ENCODE data around the gene CDCA7. TPM values are rescaled to one million over a fixed set of nuclear protein-coding genes. Genes with fewer than 3 reads are reported as not detected.

Gene CDCA7
- total and polyA plus RNA-seq, 10 donors = 1.3 to 12.4 (median 2.8) TPM

DNA sequence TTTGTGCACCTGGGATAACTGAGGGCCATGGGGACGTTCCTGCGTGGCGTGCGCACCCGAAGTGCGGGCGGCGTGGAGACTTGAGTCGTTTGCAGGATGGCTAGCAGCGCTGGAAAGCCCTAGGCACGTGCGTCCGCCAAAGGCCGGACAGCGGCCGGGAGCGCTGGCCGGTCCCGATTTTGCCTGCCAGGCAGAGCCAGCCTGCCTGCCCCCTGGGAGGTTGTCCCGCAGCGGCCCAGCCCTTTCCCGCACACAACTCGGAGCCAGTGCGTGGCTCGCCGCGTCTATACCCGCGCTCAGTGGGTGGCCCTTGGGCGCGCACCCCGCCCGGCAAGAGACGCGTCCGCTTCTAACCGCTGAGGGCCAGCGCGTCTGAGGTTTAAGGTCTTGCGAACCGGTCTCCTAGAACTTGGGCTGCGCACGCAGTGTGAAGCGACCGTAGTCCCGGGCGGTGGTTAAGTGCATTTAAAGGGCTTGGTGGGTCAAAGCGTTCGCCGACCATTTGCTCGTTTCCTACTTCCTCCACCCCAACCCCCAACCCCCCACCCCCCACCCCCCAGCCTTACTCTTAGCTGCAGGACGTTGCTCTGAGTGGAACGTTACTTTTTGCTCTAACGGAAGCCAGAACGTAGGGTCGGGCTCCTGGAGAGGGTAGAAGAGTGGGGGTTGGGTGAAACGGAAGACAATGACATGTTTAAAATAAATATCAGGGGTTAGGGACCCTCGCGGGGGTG, 627 bp downstream of the CDCA7 start:
- 0% methylated on average over 33 to 59 of the region's 59 CpGs for WGBS, 5 donors
- no peaks in the 10 kb centered on the region for H3K36me3 ChIP-seq
- intact Hi-C loops (cut with DNase I; ENCODE audit: low total_unique reads) = no loop called here
- peaks cover 8 to 29% (median 27%) of the 10 kb centered on the region in 6 donors for H3K4me1 ChIP-seq
- DNase-seq = peak; percentile 86
- peak overlapping the region in 3 of 8 donors; percentile 10 to 46 (median 41) for H3K27ac ChIP-seq
- peak overlapping the region; percentile 37 to 83 (median 68) for H3K4me3 ChIP-seq
- H3K9me3 ChIP-seq = no peaks in the 10 kb centered on the region
- H3K27me3 ChIP-seq (replicated peaks in 1 of 7) = peaks cover 0 to 69% (median 38%) of the 10 kb centered on the region in 7 donors
- TF ChIP-seq POLR2A (IDR thresholded peaks at IDR 0.05) = no peak
- TF ChIP-seq, protein P1, sequence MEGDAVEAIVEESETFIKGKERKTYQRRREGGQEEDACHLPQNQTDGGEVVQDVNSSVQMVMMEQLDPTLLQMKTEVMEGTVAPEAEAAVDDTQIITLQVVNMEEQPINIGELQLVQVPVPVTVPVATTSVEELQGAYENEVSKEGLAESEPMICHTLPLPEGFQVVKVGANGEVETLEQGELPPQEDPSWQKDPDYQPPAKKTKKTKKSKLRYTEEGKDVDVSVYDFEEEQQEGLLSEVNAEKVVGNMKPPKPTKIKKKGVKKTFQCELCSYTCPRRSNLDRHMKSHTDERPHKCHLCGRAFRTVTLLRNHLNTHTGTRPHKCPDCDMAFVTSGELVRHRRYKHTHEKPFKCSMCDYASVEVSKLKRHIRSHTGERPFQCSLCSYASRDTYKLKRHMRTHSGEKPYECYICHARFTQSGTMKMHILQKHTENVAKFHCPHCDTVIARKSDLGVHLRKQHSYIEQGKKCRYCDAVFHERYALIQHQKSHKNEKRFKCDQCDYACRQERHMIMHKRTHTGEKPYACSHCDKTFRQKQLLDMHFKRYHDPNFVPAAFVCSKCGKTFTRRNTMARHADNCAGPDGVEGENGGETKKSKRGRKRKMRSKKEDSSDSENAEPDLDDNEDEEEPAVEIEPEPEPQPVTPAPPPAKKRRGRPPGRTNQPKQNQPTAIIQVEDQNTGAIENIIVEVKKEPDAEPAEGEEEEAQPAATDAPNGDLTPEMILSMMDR (IDR thresholded peaks at IDR 0.05 in 8 of 11, conservative IDR thresholded peaks at IDR 0.05 in 3 of 11) = no peak
- TF ChIP-seq POLR2AphosphoS5 (IDR thresholded peaks at IDR 0.05) = peak in 1 of 3 donors; percentile 29

DNA sequence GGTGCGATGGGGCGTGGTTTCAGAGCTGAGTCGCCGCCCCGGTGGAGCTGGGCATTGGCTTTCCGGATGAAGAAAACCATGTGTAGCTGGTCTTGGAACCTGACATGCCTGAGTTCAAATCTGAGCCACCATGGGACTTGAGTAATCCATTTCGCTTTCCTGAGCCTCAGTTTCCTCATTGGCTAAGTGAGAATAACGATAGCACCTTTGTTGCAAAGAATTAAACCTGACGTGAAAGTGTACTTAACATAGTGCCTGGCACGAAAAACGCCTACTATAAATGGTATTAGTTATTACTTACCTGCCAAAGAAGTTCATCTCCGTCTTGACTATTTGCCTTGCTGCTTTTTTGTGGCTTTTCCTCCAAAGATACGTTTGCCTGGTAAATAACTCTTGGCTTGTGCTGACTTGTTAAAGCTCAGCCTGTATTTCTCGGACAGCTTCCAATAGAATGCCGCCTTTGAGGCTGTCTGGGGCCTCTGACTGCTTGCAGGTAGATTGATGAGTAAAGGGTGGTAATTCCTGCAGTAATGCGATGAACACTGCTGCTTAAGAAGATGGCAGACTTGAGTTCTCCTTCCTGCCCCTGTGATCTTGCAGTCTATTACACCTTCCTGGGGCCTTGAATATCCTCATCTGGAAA, 1.3 kb downstream of the CDCA7 start:
- DNase-seq = no peak
- H3K27ac ChIP-seq = no peak overlapping the region
- peaks cover 0 to 68% (median 38%) of the 10 kb centered on the region in 7 donors for H3K27me3 ChIP-seq (replicated peaks in 1 of 7)
- peak overlapping the region in 6 of 8 donors; percentile 11 to 83 (median 68) for H3K4me3 ChIP-seq
- 20 to 28% (median 22%) methylated on average over 16 of the region's 16 CpGs for WGBS, 5 donors
- no peak for TF ChIP-seq POLR2A (IDR thresholded peaks at IDR 0.05)
- TF ChIP-seq, protein P1 (IDR thresholded peaks at IDR 0.05 in 8 of 11, conservative IDR thresholded peaks at IDR 0.05 in 3 of 11) = no peak
- TF ChIP-seq POLR2AphosphoS5 (IDR thresholded peaks at IDR 0.05) = no peak
- H3K9me3 ChIP-seq = no peaks in the 10 kb centered on the region
- H3K36me3 ChIP-seq = no peaks in the 10 kb centered on the region
- peaks cover 8 to 29% (median 27%) of the 10 kb centered on the region in 6 donors for H3K4me1 ChIP-seq
- intact Hi-C loops (cut with DNase I; ENCODE audit: low total_unique reads) = no loop called here

DNA sequence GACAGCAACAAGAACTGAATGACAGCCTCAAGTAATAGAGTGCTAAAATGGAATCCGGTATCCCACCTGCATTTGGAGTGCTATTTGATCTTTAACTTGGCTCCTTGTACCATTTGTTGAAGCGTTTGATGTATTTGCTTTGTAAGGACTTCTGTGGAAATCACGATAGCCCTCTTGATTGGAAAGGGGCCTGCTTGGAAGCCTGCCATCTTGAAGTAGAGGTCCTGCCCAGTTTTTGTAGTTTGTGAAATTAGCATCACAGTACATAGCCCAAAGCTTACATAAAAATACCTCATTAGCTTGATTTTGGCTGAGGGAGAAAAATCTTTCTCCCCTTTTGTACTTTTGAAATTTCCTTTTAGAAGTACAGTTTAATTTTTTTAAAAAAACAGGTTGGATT, 2.7 kb downstream of the CDCA7 start:
- DNase-seq = no peak
- H3K36me3 ChIP-seq = no peaks in the 10 kb centered on the region
- intact Hi-C loops (cut with DNase I; ENCODE audit: low total_unique reads) = no loop called here
- TF ChIP-seq, protein P1 (IDR thresholded peaks at IDR 0.05 in 8 of 11, conservative IDR thresholded peaks at IDR 0.05 in 3 of 11) = no peak
- TF ChIP-seq POLR2A (IDR thresholded peaks at IDR 0.05) = no peak
- TF ChIP-seq POLR2AphosphoS5 (IDR thresholded peaks at IDR 0.05) = no peak
- H3K9me3 ChIP-seq = no peaks in the 10 kb centered on the region
- no peak overlapping the region for H3K4me3 ChIP-seq
- WGBS, 5 donors = 73 to 94% (median 80%) methylated on average over 3 of the region's 3 CpGs
- H3K27ac ChIP-seq = no peak overlapping the region
- H3K27me3 ChIP-seq (replicated peaks in 1 of 7) = peaks cover 0 to 58% (median 36%) of the 10 kb centered on the region in 7 donors
- H3K4me1 ChIP-seq = peaks cover 8 to 29% (median 27%) of the 10 kb centered on the region in 6 donors

DNA sequence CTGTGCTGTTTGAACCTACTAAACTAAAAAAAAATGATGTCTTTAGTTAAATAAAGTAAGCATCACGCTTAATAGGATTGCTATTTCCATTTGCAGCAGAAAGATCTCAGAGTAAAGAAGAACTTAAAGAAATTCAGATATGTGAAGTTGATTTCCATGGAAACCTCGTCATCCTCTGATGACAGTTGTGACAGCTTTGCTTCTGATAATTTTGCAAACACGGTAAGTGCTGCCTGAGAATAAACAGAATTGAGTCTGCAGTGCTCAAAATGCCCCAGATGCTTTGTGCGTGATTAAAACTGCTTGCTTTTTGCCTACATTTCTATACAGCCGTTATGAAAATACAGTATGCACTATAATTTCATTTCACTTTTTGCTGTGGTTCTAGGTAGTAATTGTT, 3.9 kb downstream of the CDCA7 start:
- intact Hi-C loops (cut with DNase I; ENCODE audit: low total_unique reads) = no loop called here
- TF ChIP-seq POLR2AphosphoS5 (IDR thresholded peaks at IDR 0.05) (no peak), POLR2A (IDR thresholded peaks at IDR 0.05) (no peak)
- TF ChIP-seq, protein P1 (IDR thresholded peaks at IDR 0.05 in 8 of 11, conservative IDR thresholded peaks at IDR 0.05 in 3 of 11) = no peak
- H3K36me3 ChIP-seq = no peaks in the 10 kb centered on the region
- 58 to 86% (median 71%) methylated on average over 5 of the region's 5 CpGs for WGBS, 5 donors
- no peak for DNase-seq
- no peaks in the 10 kb centered on the region for H3K9me3 ChIP-seq
- no peak overlapping the region for H3K4me3 ChIP-seq
- H3K27ac ChIP-seq = no peak overlapping the region
- H3K27me3 ChIP-seq (replicated peaks in 1 of 7) = peaks cover 0 to 45% (median 24%) of the 10 kb centered on the region in 7 donors
- H3K4me1 ChIP-seq = peaks cover 8 to 28% (median 27%) of the 10 kb centered on the region in 6 donors
